Suppressor macrophage treated with lipopolysaccharide for 1 hour (primary cell): ENCODE results near the gene GINS1.
"Not testable (repeated sequence)": the region's sequence is repeated elsewhere in the genome, so short reads cannot be mapped to it uniquely, and the experiment has no call there.

Experiments
- DNase-seq, 3 donors: peaks; one replicate each; pipeline ENCODE4 v3.0.0-alpha.2; 2020 to 2022

Gene GINS1

DNA sequence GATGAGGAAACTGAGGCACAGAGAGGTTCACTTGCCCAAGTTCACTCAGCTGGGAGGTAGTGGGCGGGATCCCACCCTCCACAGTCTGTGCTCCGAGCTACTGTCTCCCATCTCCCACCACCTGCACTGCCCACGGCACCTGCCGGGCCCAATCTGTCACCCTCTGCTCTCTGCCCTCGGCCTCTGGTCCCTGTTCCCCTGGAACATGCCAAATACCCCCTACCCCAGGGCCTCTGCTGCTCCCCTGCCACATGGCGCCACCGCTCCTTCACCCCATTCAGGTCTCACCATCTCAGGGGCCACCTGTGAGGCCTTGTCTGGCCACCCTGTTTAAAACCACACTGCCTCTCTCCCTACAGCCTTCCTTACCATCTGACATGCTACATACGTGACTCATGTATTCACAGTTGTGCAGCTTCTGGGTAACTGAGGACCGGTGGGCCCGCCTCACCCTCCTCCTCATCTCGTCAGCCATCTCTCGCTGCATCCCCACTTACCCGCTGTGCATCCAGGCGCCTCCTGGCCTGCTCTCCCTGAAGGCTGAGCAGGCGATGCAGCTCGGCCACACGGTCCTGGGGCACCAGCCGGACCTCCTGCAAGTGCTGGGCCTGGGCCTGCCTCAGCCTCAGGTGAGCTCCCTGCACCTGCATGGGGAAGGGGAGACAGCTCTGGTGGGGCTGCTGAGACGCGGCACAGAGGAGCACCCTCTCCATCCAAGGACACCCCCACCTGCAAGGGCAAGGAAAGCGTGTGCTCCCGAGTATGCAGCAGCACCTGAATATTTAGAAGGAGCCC is 50.6 kb downstream of the GINS1 start:
- DNase-seq, result no peak

- no peak for DNase-seq
Measured at GRCh38 chr20:25459111-25459830, 51.8 kb downstream of the GINS1 start.

GRCh38 chr20:25459916-25460535 is 52.6 kb downstream of the GINS1 start:
- peak; percentile 51 to 72 (median 57) for DNase-seq

GRCh38 chr20:25460566-25461280 is 53.2 kb downstream of the GINS1 start:
- DNase-seq, result no peak

DNA sequence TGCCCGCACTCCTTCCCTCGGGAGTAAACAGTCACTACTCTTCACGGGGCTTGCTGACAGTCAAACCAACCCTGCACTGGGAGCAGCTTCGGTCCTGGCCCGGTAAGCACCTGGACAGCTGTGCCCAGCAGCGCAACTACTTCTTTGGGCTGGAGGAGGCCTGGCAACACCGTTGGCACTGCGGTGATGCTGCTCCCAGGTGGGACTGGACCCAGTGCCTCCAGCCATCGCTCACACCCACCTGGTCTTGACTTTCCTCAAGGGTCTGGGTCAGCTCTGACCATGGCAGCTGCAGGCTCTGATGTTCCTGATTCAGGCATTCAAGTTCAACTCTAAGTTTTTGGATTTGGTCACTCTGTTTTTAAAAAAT is 53.8 kb downstream of the GINS1 start:
- DNase-seq, result no peak

- DNase-seq, result peak; percentile 90 to 93 (median 90)
Measured at GRCh38 chr20:25461786-25462545, 54.5 kb downstream of the GINS1 start.

- DNase-seq, result peak in 2 of 3 donors; percentile 34 to 45
Measured at GRCh38 chr20:25464501-25465242, 57.2 kb downstream of the GINS1 start.

DNA sequence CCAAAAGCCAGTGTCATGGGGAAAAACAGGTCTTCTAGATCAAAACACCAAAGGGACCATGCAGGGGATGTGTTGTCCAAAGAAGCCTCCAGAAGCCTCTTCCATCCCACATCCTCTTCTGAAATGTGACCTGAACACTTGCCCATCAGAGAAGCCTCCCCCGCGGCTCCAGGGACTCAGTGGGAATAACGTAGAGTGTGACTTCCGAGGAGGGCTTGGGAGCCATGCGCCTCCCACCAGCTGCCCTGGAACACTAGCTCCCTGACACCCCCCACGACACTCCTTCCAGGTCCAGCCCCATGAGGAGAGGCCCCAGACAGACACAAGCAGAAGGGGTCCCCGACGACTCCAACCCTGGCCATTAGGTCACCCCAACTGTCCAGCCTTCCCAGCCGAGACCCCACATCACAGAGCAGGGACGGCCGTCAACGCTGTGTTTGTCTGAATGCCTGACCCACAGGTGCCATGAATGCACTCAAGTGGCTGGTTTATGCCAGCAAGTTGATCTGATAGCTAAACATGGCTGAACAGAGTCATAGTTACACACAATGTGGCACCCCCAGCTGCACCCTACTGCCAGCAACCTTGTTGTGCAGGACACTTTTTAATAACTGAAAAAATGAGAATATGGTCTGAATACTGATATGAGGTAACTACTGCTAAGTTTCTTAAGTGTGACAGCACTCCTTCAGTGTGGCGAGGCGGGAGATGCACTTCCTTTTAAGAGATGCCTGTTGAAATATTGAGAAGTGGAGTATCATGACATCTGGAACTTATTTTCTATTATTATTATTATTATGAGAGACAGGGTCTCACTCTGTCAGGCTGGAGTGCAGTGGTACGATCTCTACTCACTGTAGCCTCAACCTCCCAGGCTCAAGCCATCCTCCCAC is 58.0 kb downstream of the GINS1 start:
- DNase-seq, result peak; percentile 16 to 35 (median 27)

- no peak for DNase-seq
Measured at GRCh38 chr20:25466846-25467245, 59.4 kb downstream of the GINS1 start.

DNA sequence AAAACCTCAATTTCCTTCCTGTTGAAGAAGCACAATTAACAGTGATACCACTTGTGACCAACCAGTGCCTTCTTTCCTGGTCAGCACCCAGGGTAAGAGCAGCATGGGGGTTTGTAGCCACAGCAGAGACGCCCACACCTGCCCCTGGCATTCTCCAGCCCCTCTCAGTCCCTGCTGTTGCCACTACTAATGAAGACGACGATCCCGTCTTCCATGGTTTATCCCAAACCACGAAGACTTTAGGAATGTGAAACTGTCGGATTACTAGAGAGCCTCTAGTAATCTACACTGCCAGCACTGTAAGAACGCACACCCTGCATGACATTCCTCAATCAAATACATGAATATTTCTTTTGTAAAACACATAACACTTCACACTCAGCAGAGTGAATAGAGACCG is 60.0 kb downstream of the GINS1 start:
- no peak for DNase-seq

GRCh38 chr20:25468126-25469075 is 60.9 kb downstream of the GINS1 start:
- no peak for DNase-seq

GRCh38 chr20:25469558-25469957 is 62.1 kb downstream of the GINS1 start:
- no peak for DNase-seq

DNA sequence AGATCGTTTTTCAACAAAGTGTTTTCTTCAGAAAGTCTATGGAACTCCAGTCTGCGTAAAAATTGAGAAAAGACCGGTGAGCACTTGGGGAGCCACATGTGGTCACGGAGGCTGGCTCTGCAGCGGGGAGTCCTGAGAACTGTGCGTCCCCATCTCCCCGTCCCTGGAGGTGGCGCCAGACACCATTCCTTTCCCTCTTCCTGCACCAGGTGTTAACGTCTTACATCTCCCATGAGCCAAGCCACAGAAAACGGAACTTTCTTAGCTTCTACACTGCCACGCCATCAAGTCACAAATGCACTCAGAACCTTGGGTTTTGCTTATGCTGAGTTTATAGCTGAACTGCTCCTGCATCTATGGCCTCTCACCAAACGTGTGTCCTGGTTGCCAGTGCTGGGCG is 62.6 kb downstream of the GINS1 start:
- peak in 2 of 3 donors; percentile 14 to 39 for DNase-seq

- DNase-seq, result no peak
Measured at GRCh38 chr20:25471020-25471419, 63.5 kb downstream of the GINS1 start.

DNA sequence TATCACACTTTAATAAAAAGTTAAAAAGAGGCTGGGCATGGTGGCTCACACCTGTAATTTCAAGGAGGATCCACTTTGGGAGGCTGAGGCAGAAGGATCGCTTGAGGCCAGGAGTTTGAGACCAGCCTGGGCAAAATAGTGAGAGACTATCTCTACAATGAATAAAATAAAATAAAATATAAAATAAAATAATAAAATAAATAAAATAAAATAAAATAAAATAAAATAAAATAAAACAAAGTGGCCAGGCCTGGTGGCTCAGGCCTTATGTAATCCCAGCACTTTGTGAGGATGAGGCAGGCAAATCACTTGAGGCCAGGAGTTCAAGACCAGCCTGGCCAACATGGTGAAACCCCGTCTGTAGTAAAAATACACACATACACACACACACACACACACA is 65.8 kb downstream of the GINS1 start:
- not testable (repeated sequence) for DNase-seq

DNA sequence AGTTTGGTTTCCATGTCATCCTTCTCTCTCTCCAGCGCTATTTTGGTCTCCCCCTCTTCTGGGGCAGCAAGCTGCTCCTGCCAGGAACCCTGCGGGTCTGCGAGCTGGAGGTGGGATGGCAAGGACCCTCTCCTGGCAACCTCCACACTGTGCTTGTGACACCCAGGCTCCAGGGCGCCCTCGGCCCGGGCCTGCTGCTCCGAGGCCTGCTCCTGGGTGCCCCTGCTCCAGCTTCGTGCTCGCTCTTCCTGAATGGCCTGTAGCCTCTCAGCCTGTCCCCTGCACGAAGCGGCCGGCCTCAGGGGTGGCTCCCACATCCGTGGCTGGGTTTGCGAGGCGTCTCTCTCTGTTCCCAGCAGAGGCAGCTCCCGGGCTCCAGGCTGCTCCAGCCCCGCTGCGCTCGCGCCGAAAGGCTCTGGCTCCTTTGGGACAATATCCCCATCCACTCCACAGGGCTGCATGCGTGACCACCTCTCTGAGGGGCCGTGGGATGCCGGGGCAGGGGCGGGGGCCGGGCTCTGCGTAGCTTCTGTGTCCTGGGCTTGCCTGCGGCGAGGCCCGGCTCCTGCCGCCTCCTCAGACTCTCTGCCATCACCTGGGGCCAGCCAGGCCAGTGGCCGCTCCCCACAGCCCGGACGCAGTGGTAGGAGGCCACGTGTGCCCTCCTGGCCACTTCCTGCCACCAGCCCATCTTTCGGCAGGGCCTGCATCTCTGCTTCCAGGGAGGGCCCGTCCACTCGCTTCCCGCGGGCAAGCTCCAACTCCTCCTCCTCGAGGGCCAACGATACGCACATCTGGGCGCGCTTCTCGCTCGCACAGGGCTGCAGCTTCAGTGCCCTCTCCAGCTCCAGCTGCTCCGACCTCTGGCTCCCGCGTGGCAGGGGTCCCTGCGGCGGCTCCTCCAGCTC is 68.9 kb downstream of the GINS1 start:
- no peak for DNase-seq

GRCh38 chr20:25477014-25477882 is 69.8 kb downstream of the GINS1 start:
- no peak for DNase-seq
